H9 (cell line): ENCODE measurements around the gene ASB16. TPM values are rescaled to one million over a fixed set of nuclear protein-coding genes. Genes with fewer than 3 reads are reported as not detected.

ENCODE experiments used
- DNase-seq: peaks from one replicate; pipeline ENCODE4 v3.0.0-alpha.2; 2017
- H2AFZ ChIP-seq: one replicate; pipeline ENCODE4 v1.6.1; 2013; ENCODE audit warnings: mild to moderate bottlenecking, low read length, control low read depth, moderate library complexity
- H2AK5ac ChIP-seq: 2 replicates; pipeline ENCODE4 v1.6.1; 2013; ENCODE audit warnings: low read length, control low read depth, mixed read lengths; ENCODE audit not compliant: insufficient read length
- H2BK120ac ChIP-seq: one replicate; pipeline ENCODE4 v1.6.1; 2013; ENCODE audit warnings: low read depth, mild to moderate bottlenecking, low read length, control low read depth, inconsistent platforms; ENCODE audit not compliant: poor library complexity, severe bottlenecking
- H2BK12ac ChIP-seq: 2 replicates; pipeline ENCODE4 v1.6.1; 2013; ENCODE audit warnings: low read length, control low read depth, mixed read lengths, low read depth; ENCODE audit not compliant: insufficient read length
- H2BK15ac ChIP-seq: 2 replicates; pipeline ENCODE4 v1.6.1; 2013; ENCODE audit warnings: low read depth, low read length, control low read depth
- H2BK20ac ChIP-seq: one replicate; pipeline ENCODE4 v1.6.1; 2013; ENCODE audit warnings: low read depth, mild to moderate bottlenecking, low read length, control low read depth, inconsistent platforms; ENCODE audit not compliant: poor library complexity, severe bottlenecking
- H2BK5ac ChIP-seq: 2 replicates; pipeline ENCODE4 v1.6.1; 2013; ENCODE audit warnings: low read length, control low read depth, mixed read lengths; ENCODE audit not compliant: insufficient read length
- H3K14ac ChIP-seq: 2 replicates; pipeline ENCODE4 v1.6.1; 2013; ENCODE audit warnings: low read length, control low read depth; ENCODE audit not compliant: insufficient read depth
- H3K18ac ChIP-seq: 2 replicates; pipeline ENCODE4 v1.6.1; 2013; ENCODE audit warnings: low read depth, mild to moderate bottlenecking, mixed read lengths, low read length, control low read depth; ENCODE audit not compliant: insufficient read length
- H3K23ac ChIP-seq: 2 replicates; pipeline ENCODE4 v1.6.1; 2013; ENCODE audit warnings: low read length, control low read depth, mixed read lengths, low read depth; ENCODE audit not compliant: insufficient read length
- H3K23me2 ChIP-seq: 2 replicates; pipeline ENCODE4 v1.6.1; 2013; ENCODE audit warnings: low read depth, mild to moderate bottlenecking, mixed read lengths, low read length, control low read depth; ENCODE audit not compliant: insufficient read length, poor library complexity, severe bottlenecking
- H3K27ac ChIP-seq: 2 replicates; pipeline ENCODE4 v1.5.1; 2013; ENCODE audit warnings: low read length, control low read depth, mixed read lengths, low read depth; ENCODE audit not compliant: insufficient read length
- H3K27me3 ChIP-seq: 2 replicates; pipeline ENCODE4 v1.6.1; 2013; ENCODE audit warnings: low read length, control low read depth, inconsistent platforms; ENCODE audit not compliant: insufficient read depth
- H3K4ac ChIP-seq: 2 replicates; pipeline ENCODE4 v1.6.1; 2013; ENCODE audit warnings: low read depth, mild to moderate bottlenecking, control low read depth, inconsistent platforms, low read length, moderate library complexity
- H3K4me1 ChIP-seq: 2 replicates; pipeline ENCODE4 v1.6.1; 2013; ENCODE audit warnings: low read length, control low read depth, inconsistent platforms; ENCODE audit not compliant: insufficient read depth
- H3K4me2 ChIP-seq: 2 replicates; pipeline ENCODE4 v1.6.1; 2013; ENCODE audit warnings: low read length, control low read depth, mixed read lengths; ENCODE audit not compliant: insufficient read length, insufficient read depth
- H3K56ac ChIP-seq: 2 replicates; pipeline ENCODE4 v1.6.1; 2013; ENCODE audit warnings: low read depth, mild to moderate bottlenecking, mixed read lengths, low read length, control low read depth; ENCODE audit not compliant: insufficient read length
- H3K79me1 ChIP-seq: 2 replicates; pipeline ENCODE4 v1.6.1; 2013; ENCODE audit warnings: low read depth, mild to moderate bottlenecking, moderate library complexity, low read length, control low read depth, inconsistent platforms; ENCODE audit not compliant: insufficient read depth, poor library complexity, severe bottlenecking
- H3K79me2 ChIP-seq: 2 replicates; pipeline ENCODE4 v1.6.1; 2013; ENCODE audit warnings: low read length, control low read depth, inconsistent platforms; ENCODE audit not compliant: insufficient read depth
- H3K9ac ChIP-seq: 2 replicates; pipeline ENCODE4 v1.6.1; 2013; ENCODE audit warnings: low read length, control low read depth, mixed read lengths; ENCODE audit not compliant: insufficient read length; ENCODE audit errors: extremely low read depth
- H3K9me3 ChIP-seq: one replicate; pipeline ENCODE4 v1.6.1; 2013; ENCODE audit warnings: low read depth, low read length, inconsistent platforms; ENCODE audit not compliant: control insufficient read depth
- H3T11ph ChIP-seq: one replicate; pipeline ENCODE4 v1.6.1; 2013; ENCODE audit warnings: mild to moderate bottlenecking, low read length, control low read depth, inconsistent platforms
- H4K20me1 ChIP-seq: one replicate; pipeline ENCODE4 v1.6.1; 2013; ENCODE audit not compliant: control insufficient read depth, insufficient read length, insufficient read depth
- H4K5ac ChIP-seq: 2 replicates; pipeline ENCODE4 v1.6.1; 2013; ENCODE audit warnings: low read depth, mild to moderate bottlenecking, mixed read lengths, low read length, control low read depth; ENCODE audit not compliant: insufficient read length
- H4K8ac ChIP-seq: replicated peaks from 2 replicates; pipeline ENCODE4 v1.6.1; 2013; ENCODE audit warnings: low read length, control low read depth, mixed read lengths, low read depth; ENCODE audit not compliant: insufficient read length
- H4K91ac ChIP-seq: 2 replicates; pipeline ENCODE4 v1.6.1; 2013; ENCODE audit warnings: low read depth, mild to moderate bottlenecking, moderate library complexity, mixed read lengths, low read length, control low read depth; ENCODE audit not compliant: insufficient read length
- H3K27ac Mint-ChIP-seq, 3 experiments: 2 replicates in 2 of 3; 3 replicates in 1 of 3; pipeline ENCODE4 v1.8.0; 2020 to 2021; ENCODE audit warnings: mixed read lengths in 3 of 3, mild to moderate bottlenecking in 1 of 3, moderate library complexity in 1 of 3
- H3K27me3 Mint-ChIP-seq: 2 replicates; pipeline ENCODE4 v1.8.0; 2021; ENCODE audit warnings: low read depth, mild to moderate bottlenecking, moderate library complexity, mixed read lengths
- H3K36me3 Mint-ChIP-seq, 3 experiments: 2 replicates in 2 of 3; 3 replicates in 1 of 3; pipeline ENCODE4 v1.8.0; 2020 to 2021; ENCODE audit warnings: low read depth in 3 of 3, mixed read lengths in 3 of 3; ENCODE audit not compliant: insufficient read depth in 1 of 3
- H3K4me1 Mint-ChIP-seq, 2 experiments: 2 replicates each; pipeline ENCODE4 v1.8.0; 2020; ENCODE audit warnings: mixed read lengths in 2 of 2
- H3K4me3 Mint-ChIP-seq, 2 experiments: 2 replicates in 1 of 2; 3 replicates in 1 of 2; pipeline ENCODE4 v1.8.0; 2020 to 2021; ENCODE audit warnings: mild to moderate bottlenecking in 2 of 2, mixed read lengths in 2 of 2, moderate library complexity in 1 of 2
- H3K9me3 Mint-ChIP-seq, 2 experiments: 2 replicates in 1 of 2; 3 replicates in 1 of 2; pipeline ENCODE4 v1.8.0; 2020; ENCODE audit warnings: mild to moderate bottlenecking in 2 of 2, mixed read lengths in 2 of 2, moderate library complexity in 1 of 2
- WGBS: extraction: QIAGEN DNeasy Blood & Tissue Kit; methylation state at CpG from one replicate; pipeline ENCODE4 v1.1.7; 2013; ENCODE audit warnings: missing lambda C conversion rate, low lambda C conversion rate, mixed read lengths; ENCODE audit not compliant: insufficient read length; ENCODE audit errors: extremely low coverage; 5-methylcytosine and 5-hydroxymethylcytosine counted together
- total RNA-seq: library from RNA; stranded (reverse); gene quantifications from 2 replicates; pipeline ENCODE4 v1.2.1, GENCODE V29; 2021
- TF ChIP-seq, protein P1 (sequence below): fragments of 200-600 bp; sonication (generic); conservative IDR thresholded peaks from 3 replicates; pipeline ENCODE4 v1.8.0; 2021; ENCODE audit warnings: antibody characterized with exemption, mild to moderate bottlenecking

ASB16 gene
- total RNA-seq, 1 experiment from 2014 or later = 0.90 TPM

DNA sequence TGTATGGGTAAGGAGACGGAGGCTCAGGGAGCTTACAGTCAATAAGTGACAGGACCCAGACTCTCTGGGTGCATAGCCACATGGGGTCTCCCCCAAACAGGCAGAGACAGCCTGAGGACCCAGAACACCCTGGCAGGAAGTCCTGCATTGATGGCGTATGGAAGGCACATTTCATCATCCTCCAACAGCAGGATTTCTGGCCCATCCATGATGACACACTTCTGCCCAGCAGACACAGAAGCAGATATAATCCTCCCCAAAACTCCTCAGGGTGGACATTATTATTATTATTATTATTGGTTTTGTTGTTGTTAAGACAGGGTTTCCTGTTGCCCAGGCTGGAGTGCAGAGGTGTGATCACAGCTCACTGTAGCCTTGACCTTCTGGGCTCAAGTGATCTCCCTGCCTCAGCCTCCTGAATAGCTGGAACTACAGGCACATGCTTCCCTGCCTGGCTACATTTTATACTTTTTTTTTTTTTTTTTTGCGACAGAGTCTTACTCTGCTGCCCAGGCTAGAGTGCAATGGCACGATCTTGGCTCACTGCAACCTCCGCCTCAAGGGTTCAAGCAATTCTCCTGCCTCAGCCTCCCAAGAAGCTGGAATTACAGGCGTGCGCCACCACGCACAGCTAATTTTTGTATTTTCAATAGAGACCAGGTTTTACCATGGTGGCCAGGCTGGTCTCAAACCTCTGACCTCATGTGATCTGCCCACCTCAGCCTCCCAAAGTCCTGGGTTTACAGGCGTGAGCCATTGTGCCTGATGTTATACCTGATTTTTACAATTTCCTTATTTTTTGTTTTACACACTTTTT, 35.5 kb upstream of the ASB16 start:
- no peak overlapping the region for H3K4ac ChIP-seq
- H2BK15ac ChIP-seq = no peak overlapping the region
- no peak overlapping the region for H2AK5ac ChIP-seq
- H2BK20ac ChIP-seq = no peak overlapping the region
- TF ChIP-seq, protein P1, sequence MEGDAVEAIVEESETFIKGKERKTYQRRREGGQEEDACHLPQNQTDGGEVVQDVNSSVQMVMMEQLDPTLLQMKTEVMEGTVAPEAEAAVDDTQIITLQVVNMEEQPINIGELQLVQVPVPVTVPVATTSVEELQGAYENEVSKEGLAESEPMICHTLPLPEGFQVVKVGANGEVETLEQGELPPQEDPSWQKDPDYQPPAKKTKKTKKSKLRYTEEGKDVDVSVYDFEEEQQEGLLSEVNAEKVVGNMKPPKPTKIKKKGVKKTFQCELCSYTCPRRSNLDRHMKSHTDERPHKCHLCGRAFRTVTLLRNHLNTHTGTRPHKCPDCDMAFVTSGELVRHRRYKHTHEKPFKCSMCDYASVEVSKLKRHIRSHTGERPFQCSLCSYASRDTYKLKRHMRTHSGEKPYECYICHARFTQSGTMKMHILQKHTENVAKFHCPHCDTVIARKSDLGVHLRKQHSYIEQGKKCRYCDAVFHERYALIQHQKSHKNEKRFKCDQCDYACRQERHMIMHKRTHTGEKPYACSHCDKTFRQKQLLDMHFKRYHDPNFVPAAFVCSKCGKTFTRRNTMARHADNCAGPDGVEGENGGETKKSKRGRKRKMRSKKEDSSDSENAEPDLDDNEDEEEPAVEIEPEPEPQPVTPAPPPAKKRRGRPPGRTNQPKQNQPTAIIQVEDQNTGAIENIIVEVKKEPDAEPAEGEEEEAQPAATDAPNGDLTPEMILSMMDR = no peak
- H3K23ac ChIP-seq = no peak overlapping the region
- no peak overlapping the region for H2BK120ac ChIP-seq
- no peak overlapping the region for H3K9ac ChIP-seq
- H3K27ac Mint-ChIP-seq = no peak overlapping the region; a peak in 1 of 7 replicates
- no peak overlapping the region for H4K8ac ChIP-seq
- no peaks in the 10 kb centered on the region for H3K79me1 ChIP-seq
- H4K5ac ChIP-seq = no peak overlapping the region
- peaks cover 5% of the 10 kb centered on the region; the same call in 1 of the 2 replicates for H3K4me1 ChIP-seq
- WGBS = no CpG with 5 or more reads among the region's 9 CpGs
- no peak overlapping the region for H2BK5ac ChIP-seq
- H3K56ac ChIP-seq = no peak overlapping the region
- H3K79me2 ChIP-seq = no peaks in the 10 kb centered on the region
- H4K20me1 ChIP-seq = no peaks in the 10 kb centered on the region
- no peaks in the 10 kb centered on the region for H3K23me2 ChIP-seq
- DNase-seq = no peak
- H3K9me3 Mint-ChIP-seq = no peaks in the 10 kb centered on the region
- H3K4me1 Mint-ChIP-seq = peaks cover 16% of the 10 kb centered on the region in 2 experiments
- H3K27me3 ChIP-seq = no peaks in the 10 kb centered on the region
- no peak overlapping the region for H3K14ac ChIP-seq
- H3K18ac ChIP-seq = no peak overlapping the region
- H3K27me3 Mint-ChIP-seq = no peaks in the 10 kb centered on the region
- no peak overlapping the region for H3T11ph ChIP-seq
- no peak overlapping the region; a peak in 1 of 5 replicates for H3K4me3 Mint-ChIP-seq
- no peak overlapping the region for H3K27ac ChIP-seq
- H3K4me2 ChIP-seq = no peak overlapping the region
- no peak overlapping the region for H2BK12ac ChIP-seq
- H2AFZ ChIP-seq = no peak overlapping the region
- H3K36me3 Mint-ChIP-seq = no peaks in the 10 kb centered on the region
- H4K91ac ChIP-seq = no peak overlapping the region
- no peaks in the 10 kb centered on the region for H3K9me3 ChIP-seq
